SK-N-SH (cell line): ENCODE measurements around the gene FSTL5. TPM values are rescaled to one million over a fixed set of nuclear protein-coding genes. Genes with fewer than 3 reads are reported as not detected.

Experiments used
- CTCF ChIA-PET: fragments of 300-600, 350-600 bp; formaldehyde crosslinking; extraction: SDS; loops from one replicate; lab custom pipeline; 2021; lab: Yijun Ruan, JAX
- POLR2A ChIA-PET: fragments of 350-600 bp; sonication (Branson Sonifier 250); formaldehyde crosslinking; extraction: SDS; loops from one replicate; lab custom pipeline; 2020; ENCODE audit warnings: antibody characterized with exemption, inconsistent platforms; lab: Yijun Ruan, JAX
- DNase-seq: peaks from one replicate; pipeline ENCODE4 v3.0.0; 2012
- H2AFZ ChIP-seq: fragments of 200-600 bp; sonication (generic); 2 replicates; pipeline ENCODE4 v1.8.1; 2016; ENCODE audit warnings: antibody characterized with exemption, mild to moderate bottlenecking, low read depth
- H3F3A ChIP-seq: fragments of 200-600 bp; sonication (generic); replicated peaks from 2 replicates; pipeline ENCODE3; 2016; ENCODE audit warnings: antibody characterized with exemption, mild to moderate bottlenecking; ENCODE audit not compliant: insufficient read depth
- H3K27ac ChIP-seq, 2 experiments: fragments of 200-500 bp in 1 of 2; fragments of 200-600 bp in 1 of 2; sonication (Bioruptor generic) in 1 of 2; sonication (generic), shearing (Covaris generic) in 1 of 2; 2 replicates each; pipeline versions ENCODE4 v1.5.1 to v1.6.1; 2014 to 2016; ENCODE audit warnings: low read depth in 2 of 2, inconsistent platforms in 1 of 2, low read length in 1 of 2, mild to moderate bottlenecking in 1 of 2, mixed read lengths in 1 of 2
- H3K27me3 ChIP-seq: fragments of 200-600 bp; sonication (generic), shearing (Covaris generic); 2 replicates; pipeline ENCODE4 v1.6.1; 2016; ENCODE audit warnings: mixed run types; ENCODE audit not compliant: insufficient read depth
- H3K36me3 ChIP-seq, 2 experiments: fragments of 200-500 bp in 1 of 2; fragments of 200-600 bp in 1 of 2; sonication (Bioruptor generic) in 1 of 2; sonication (generic) in 1 of 2; replicated peaks in 1 of 2; 2 replicates each; pipeline versions ENCODE3 to v1.5.1; 2014 to 2016; ENCODE audit warnings: low read length in 1 of 2, mild to moderate bottlenecking in 1 of 2; ENCODE audit not compliant: insufficient read depth in 2 of 2, control insufficient read depth in 1 of 2
- H3K4me1 ChIP-seq, 2 experiments: fragments of 200-500 bp in 1 of 2; fragments of 200-600 bp in 1 of 2; sonication (Bioruptor generic) in 1 of 2; sonication (generic), shearing (Covaris generic) in 1 of 2; 2 replicates each; pipeline versions ENCODE4 v1.5.1 to v1.6.1; 2014 to 2016; ENCODE audit warnings: low read depth in 1 of 2, low read length in 1 of 2, mixed run types in 1 of 2; ENCODE audit not compliant: insufficient read depth in 2 of 2, control insufficient read depth in 1 of 2
- H3K4me2 ChIP-seq: fragments of 200-600 bp; sonication (generic), shearing (Covaris generic); 2 replicates; pipeline ENCODE4 v1.6.1; 2017; ENCODE audit warnings: mixed run types
- H3K4me3 ChIP-seq, 2 experiments: fragments of 200-500 bp in 1 of 2; fragments of 200-600 bp in 1 of 2; sonication (Bioruptor generic) in 1 of 2; sonication (generic), shearing (Covaris generic) in 1 of 2; 2 replicates each; pipeline versions ENCODE4 v1.5.1 to v1.8.1; 2014 to 2016; ENCODE audit warnings: low read depth in 2 of 2, inconsistent platforms in 1 of 2, low read length in 1 of 2, mild to moderate bottlenecking in 1 of 2, mixed read lengths in 1 of 2, moderate library complexity in 1 of 2
- H3K79me2 ChIP-seq: fragments of 200-600 bp; sonication (generic); 2 replicates; pipeline ENCODE4 v1.8.1; 2017; ENCODE audit warnings: mild to moderate bottlenecking; ENCODE audit not compliant: insufficient read depth
- H3K9ac ChIP-seq: fragments of 200-600 bp; sonication (generic); 2 replicates; pipeline ENCODE4 v1.6.1; 2017; ENCODE audit warnings: mixed run types
- H3K9me2 ChIP-seq: fragments of 200-600 bp; sonication (generic); 2 replicates; pipeline ENCODE4 v1.6.1; 2017; ENCODE audit warnings: mixed run types
- H3K9me3 ChIP-seq: fragments of 200-600 bp; sonication (generic); 2 replicates; pipeline ENCODE4 v1.6.1; 2017; ENCODE audit warnings: mixed run types, mild to moderate bottlenecking, moderate library complexity
- H4K20me1 ChIP-seq: fragments of 200-600 bp; sonication (generic); 2 replicates; pipeline ENCODE4 v1.6.1; 2017; ENCODE audit warnings: mild to moderate bottlenecking, mixed run types; ENCODE audit not compliant: insufficient read depth
- ELF1 ChIP-seq: IDR thresholded peaks from 2 replicates; pipeline ENCODE4 v1.4.0; 2012
- EP300 ChIP-seq, 2 experiments: IDR thresholded peaks; 2 replicates each; pipeline versions ENCODE4 v1.4.0 to v1.6.1; 2012; ENCODE audit warnings: borderline replicate concordance in 1 of 2, low read depth in 1 of 2, low read length in 1 of 2
- EZH2phosphoT487 ChIP-seq: fragments of 200-600 bp; sonication (generic); IDR thresholded peaks from 2 replicates; pipeline ENCODE4 v1.6.1; 2017; ENCODE audit warnings: low read depth, mixed run types, mild to moderate bottlenecking, antibody characterized with exemption, moderate library complexity, borderline replicate concordance
- FOXJ3 ChIP-seq: sonication (generic); formaldehyde crosslinking; IDR thresholded peaks from 2 replicates; pipeline ENCODE4 v1.5.1; 2020; ENCODE audit warnings: mild to moderate bottlenecking, missing genetic modification reagents
- FOXM1 ChIP-seq: IDR thresholded peaks from 2 replicates; pipeline ENCODE4 v1.4.0; 2012; ENCODE audit warnings: low read depth, mild to moderate bottlenecking
- GABPA ChIP-seq: IDR thresholded peaks from 2 replicates; pipeline ENCODE4 v1.4.0; 2012; ENCODE audit warnings: low read depth, mild to moderate bottlenecking
- JUND ChIP-seq: IDR thresholded peaks from 2 replicates; pipeline ENCODE4 v1.4.0; 2012
- MAX ChIP-seq: IDR thresholded peaks from 2 replicates; pipeline ENCODE4 v1.4.0; 2012; ENCODE audit warnings: low read depth
- MEF2A ChIP-seq: IDR thresholded peaks from 2 replicates; pipeline ENCODE4 v1.4.0; 2012; ENCODE audit warnings: low read depth, borderline replicate concordance
- PBX3 ChIP-seq: IDR thresholded peaks from 2 replicates; pipeline ENCODE4; 2012
- POLR2AphosphoS5 ChIP-seq: IDR thresholded peaks from 2 replicates; pipeline ENCODE4 v1.6.1; 2012; ENCODE audit warnings: low read depth, low read length
- RXRA ChIP-seq: IDR thresholded peaks from 2 replicates; pipeline ENCODE4 v1.4.0; 2012; ENCODE audit warnings: low read depth, mild to moderate bottlenecking, borderline replicate concordance
- SIN3A ChIP-seq: IDR thresholded peaks from 2 replicates; pipeline ENCODE4 v1.6.1; 2012; ENCODE audit warnings: low read depth, mild to moderate bottlenecking, low read length, moderate library complexity, borderline replicate concordance
- TAF1 ChIP-seq: IDR thresholded peaks from 2 replicates; pipeline ENCODE4 v1.6.1; 2012; ENCODE audit warnings: low read depth, mild to moderate bottlenecking, low read length, moderate library complexity, borderline replicate concordance
- TEAD4 ChIP-seq: IDR thresholded peaks from 2 replicates; pipeline ENCODE4 v1.4.0; 2012; ENCODE audit warnings: mild to moderate bottlenecking, borderline replicate concordance; ENCODE audit not compliant: insufficient read depth
- USF2 ChIP-seq: fragments of 150-350 bp; IDR thresholded peaks from 2 replicates; pipeline ENCODE4 v1.6.1; 2017; ENCODE audit warnings: antibody characterized with exemption, low read length, low read depth, borderline replicate concordance
- YY1 ChIP-seq: IDR thresholded peaks from 2 replicates; pipeline ENCODE4 v1.4.0; 2012; ENCODE audit warnings: low read depth, mild to moderate bottlenecking
- ZBTB33 ChIP-seq: IDR thresholded peaks from 2 replicates; pipeline ENCODE4 v1.4.0; 2012; ENCODE audit warnings: low read depth, borderline replicate concordance
- WGBS: methylation state at CpG from one replicate; pipeline ENCODE4 v1.1.6; 2017; ENCODE audit warnings: low lambda C conversion rate; 5-methylcytosine and 5-hydroxymethylcytosine counted together
- polyA plus RNA-seq, 3 experiments: library from polyadenylated mRNA; depleted of rRNA; stranded (reverse); fragments of >200 nt; gene quantifications; 2 replicates each; pipeline ENCODE4 v1.2.3, GENCODE V29; 2012
- TF ChIP-seq, protein P1 (sequence below): fragments of 150-350 bp; IDR thresholded peaks from 2 replicates; pipeline ENCODE4 v1.6.1; 2016; ENCODE audit warnings: mild to moderate bottlenecking, low read depth, low read length
- TF ChIP-seq, protein P2 (sequence below): fragments of 200-600 bp; sonication (generic); IDR thresholded peaks from 2 replicates; pipeline ENCODE4 v1.6.1; 2017; ENCODE audit warnings: antibody characterized with exemption, mild to moderate bottlenecking, moderate library complexity
- TF ChIP-seq, protein P3 (sequence below): IDR thresholded peaks from 2 replicates; pipeline ENCODE4 v1.4.0; 2012; ENCODE audit warnings: low read depth, borderline replicate concordance

The FSTL5 gene
- polyA plus RNA-seq, 1 of the 3 experiments (the other 2 are of a cell fraction) = 0.07 TPM

- Histone ChIP-seq H3F3A (peaks cover 11% of the 10 kb centered on the region), H3K79me2 (no peaks in the 10 kb centered on the region), H3K9ac (peak overlapping the region; percentile 15; the same call in 1 of the 2 replicates), H3K27me3 (no peaks in the 10 kb centered on the region), H3K4me1 (no peaks in the 10 kb centered on the region; a peak in 1 of 4 replicates), H3K27ac (peak overlapping the region; percentile 83 to 88), H3K9me2 (no peaks in the 10 kb centered on the region; the same call in 1 of the 2 replicates), H3K9me3 (no peaks in the 10 kb centered on the region), H2AFZ (peak overlapping the region; percentile 78; the same call in 1 of the 2 replicates), H3K36me3 (no peaks in the 10 kb centered on the region), H4K20me1 (no peaks in the 10 kb centered on the region), H3K4me3 (peak overlapping the region in 1 of 2 experiments; percentile 21; a peak in 2 of 4 replicates), H3K4me2 (peak overlapping the region; percentile 67)
- ChIA-PET POLR2A (no interaction called here), CTCF (interaction anchor here (1.7 kb wide), 1 partner anchor 13 kb away, joined by 3 read pairs; no protein-coding TSS in a partner anchor)
- no peak for DNase-seq
- 8% methylated on average over 6 of the region's 6 CpGs for WGBS
- TF ChIP-seq JUND = peak; percentile 92
- no peak for TF ChIP-seq MAX
- TF ChIP-seq RXRA = no peak
- TF ChIP-seq, protein P1, sequence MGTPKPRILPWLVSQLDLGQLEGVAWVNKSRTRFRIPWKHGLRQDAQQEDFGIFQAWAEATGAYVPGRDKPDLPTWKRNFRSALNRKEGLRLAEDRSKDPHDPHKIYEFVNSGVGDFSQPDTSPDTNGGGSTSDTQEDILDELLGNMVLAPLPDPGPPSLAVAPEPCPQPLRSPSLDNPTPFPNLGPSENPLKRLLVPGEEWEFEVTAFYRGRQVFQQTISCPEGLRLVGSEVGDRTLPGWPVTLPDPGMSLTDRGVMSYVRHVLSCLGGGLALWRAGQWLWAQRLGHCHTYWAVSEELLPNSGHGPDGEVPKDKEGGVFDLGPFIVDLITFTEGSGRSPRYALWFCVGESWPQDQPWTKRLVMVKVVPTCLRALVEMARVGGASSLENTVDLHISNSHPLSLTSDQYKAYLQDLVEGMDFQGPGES = no peak
- TF ChIP-seq USF2 = no peak
- TF ChIP-seq POLR2AphosphoS5 = peak; percentile 33; the same call in 1 of the 2 replicates
- no peak for TF ChIP-seq ELF1
- no peak for TF ChIP-seq GABPA
- TF ChIP-seq FOXJ3 (CRISPR knock-in tag) = no peak
- peak; percentile 61; the same call in 1 of the 2 replicates for TF ChIP-seq TEAD4
- TF ChIP-seq, protein P2, sequence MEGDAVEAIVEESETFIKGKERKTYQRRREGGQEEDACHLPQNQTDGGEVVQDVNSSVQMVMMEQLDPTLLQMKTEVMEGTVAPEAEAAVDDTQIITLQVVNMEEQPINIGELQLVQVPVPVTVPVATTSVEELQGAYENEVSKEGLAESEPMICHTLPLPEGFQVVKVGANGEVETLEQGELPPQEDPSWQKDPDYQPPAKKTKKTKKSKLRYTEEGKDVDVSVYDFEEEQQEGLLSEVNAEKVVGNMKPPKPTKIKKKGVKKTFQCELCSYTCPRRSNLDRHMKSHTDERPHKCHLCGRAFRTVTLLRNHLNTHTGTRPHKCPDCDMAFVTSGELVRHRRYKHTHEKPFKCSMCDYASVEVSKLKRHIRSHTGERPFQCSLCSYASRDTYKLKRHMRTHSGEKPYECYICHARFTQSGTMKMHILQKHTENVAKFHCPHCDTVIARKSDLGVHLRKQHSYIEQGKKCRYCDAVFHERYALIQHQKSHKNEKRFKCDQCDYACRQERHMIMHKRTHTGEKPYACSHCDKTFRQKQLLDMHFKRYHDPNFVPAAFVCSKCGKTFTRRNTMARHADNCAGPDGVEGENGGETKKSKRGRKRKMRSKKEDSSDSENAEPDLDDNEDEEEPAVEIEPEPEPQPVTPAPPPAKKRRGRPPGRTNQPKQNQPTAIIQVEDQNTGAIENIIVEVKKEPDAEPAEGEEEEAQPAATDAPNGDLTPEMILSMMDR = no peak
- no peak for TF ChIP-seq SIN3A
- no peak for TF ChIP-seq ZBTB33
- TF ChIP-seq, protein P3, sequence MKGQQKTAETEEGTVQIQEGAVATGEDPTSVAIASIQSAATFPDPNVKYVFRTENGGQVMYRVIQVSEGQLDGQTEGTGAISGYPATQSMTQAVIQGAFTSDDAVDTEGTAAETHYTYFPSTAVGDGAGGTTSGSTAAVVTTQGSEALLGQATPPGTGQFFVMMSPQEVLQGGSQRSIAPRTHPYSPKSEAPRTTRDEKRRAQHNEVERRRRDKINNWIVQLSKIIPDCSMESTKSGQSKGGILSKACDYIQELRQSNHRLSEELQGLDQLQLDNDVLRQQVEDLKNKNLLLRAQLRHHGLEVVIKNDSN = no peak
- TF ChIP-seq PBX3 = peak; percentile 79
- TF ChIP-seq FOXM1 = no peak
- no peak for TF ChIP-seq YY1
- TF ChIP-seq TAF1 = no peak
- no peak for TF ChIP-seq MEF2A
- TF ChIP-seq EP300 (IDR thresholded peaks at IDR 0.05; ENCODE audit: borderline replicate concordance in 1 of 2, low read depth in 1 of 2, low read length in 1 of 2) = peak; percentile 40 to 67; a peak in 3 of 4 replicates
- TF ChIP-seq EZH2phosphoT487 = no peak
Measured at GRCh38 chr4:161577579-161578301, 586.1 kb downstream of the FSTL5 start.
